Measurements from ENCODE around the gene ADGRL4.
A peak's percentile ranks its signal among the peaks of the same experiment; 100 is the strongest.

ADGRL4 gene

DNA sequence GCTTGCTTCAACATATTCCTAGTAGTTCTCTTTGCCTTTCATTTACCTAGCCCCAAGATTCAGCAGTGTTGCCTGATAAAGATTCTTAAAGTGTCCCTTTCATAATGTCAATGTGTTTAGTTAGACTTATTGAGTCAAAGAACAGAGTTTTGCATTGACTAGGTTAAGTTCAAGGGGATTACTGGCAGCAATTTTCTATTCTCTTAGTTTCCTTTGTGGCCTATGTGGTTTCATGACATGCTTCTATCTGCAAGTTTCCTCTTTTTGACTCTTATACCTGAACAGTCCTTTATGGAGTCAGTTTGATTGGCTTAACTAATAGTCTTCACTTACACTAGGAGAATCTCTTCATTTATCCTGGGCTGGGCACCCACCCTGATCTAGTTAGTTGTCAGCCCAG is 151.3 kb downstream of the ADGRL4 start:
- H3K9me3 ChIP-seq (replicated peaks in 1 of 11), result peaks cover 0 to 8% (median 3%) of the 10 kb centered on the region in 11 experiments; a peak in 4 of 22 replicates
- no peaks in the 10 kb centered on the region for H4K20me1 ChIP-seq
- no peak overlapping the region for H3K27ac ChIP-seq
- H3K4me3 ChIP-seq, result no peak overlapping the region
- no peaks in the 10 kb centered on the region for H3K36me3 ChIP-seq
- no peaks in the 10 kb centered on the region for H3K27me3 ChIP-seq
- H3K4me2 ChIP-seq, result no peak overlapping the region
- TF ChIP-seq Cebpa-rat (IDR thresholded peaks at IDR 0.05), result no peak
- H3K4me1 ChIP-seq, result no peaks in the 10 kb centered on the region
- no peak overlapping the region for H3K9ac ChIP-seq

DNA sequence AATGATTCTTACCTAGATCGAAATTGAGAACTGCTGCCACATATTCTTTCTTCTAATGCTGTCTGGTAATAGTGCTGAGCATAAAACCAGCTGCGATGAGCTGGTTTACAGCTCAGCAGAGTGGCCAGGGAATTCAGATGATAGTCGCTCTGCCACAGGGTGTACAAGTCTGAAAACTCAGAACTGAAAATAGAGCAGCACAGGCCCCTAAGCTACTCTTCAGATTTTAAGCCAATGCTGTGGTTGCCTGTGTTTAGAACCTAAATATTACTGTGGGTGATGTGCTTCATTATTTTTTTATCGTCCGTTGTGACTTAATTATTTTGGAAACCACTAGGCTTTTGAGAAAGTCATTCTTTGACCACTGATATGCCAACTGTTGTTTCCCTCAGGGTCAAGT is 152.0 kb downstream of the ADGRL4 start:
- no peaks in the 10 kb centered on the region for H4K20me1 ChIP-seq
- no peaks in the 10 kb centered on the region for H3K27me3 ChIP-seq
- H3K36me3 ChIP-seq, result no peaks in the 10 kb centered on the region
- TF ChIP-seq Cebpa-rat (IDR thresholded peaks at IDR 0.05), result no peak
- no peaks in the 10 kb centered on the region for H3K4me1 ChIP-seq
- no peak overlapping the region for H3K27ac ChIP-seq
- H3K4me3 ChIP-seq, result no peak overlapping the region
- no peak overlapping the region for H3K9ac ChIP-seq
- H3K4me2 ChIP-seq, result no peak overlapping the region
- H3K9me3 ChIP-seq (replicated peaks in 1 of 11), result peaks cover 0 to 8% (median 3%) of the 10 kb centered on the region in 11 experiments; a peak in 4 of 22 replicates

- Histone ChIP-seq H3K36me3 (no peaks in the 10 kb centered on the region), H3K9me3 (replicated peaks in 1 of 11) (no peaks in the 10 kb centered on the region), H3K9ac (no peak overlapping the region), H3K27ac (no peak overlapping the region), H3K4me3 (no peak overlapping the region), H3K27me3 (no peaks in the 10 kb centered on the region), H3K4me1 (peaks cover 0 to 11% (median 2%) of the 10 kb centered on the region in 10 experiments; a peak in 6 of 20 replicates), H3K4me2 (no peak overlapping the region), H4K20me1 (no peaks in the 10 kb centered on the region)
- TF ChIP-seq Cebpa-rat (IDR thresholded peaks at IDR 0.05), result no peak
These were observed 163.0 kb downstream of the ADGRL4 start for GRCh38 chr1:78843546-78843945.

- Histone ChIP-seq H4K20me1 (no peaks in the 10 kb centered on the region), H3K9ac (no peak overlapping the region), H3K9me3 (replicated peaks in 1 of 11) (no peaks in the 10 kb centered on the region), H3K4me1 (peaks cover 0 to 11% (median 2%) of the 10 kb centered on the region in 10 experiments; a peak in 6 of 20 replicates), H3K4me2 (no peak overlapping the region), H3K4me3 (no peak overlapping the region), H3K27me3 (no peaks in the 10 kb centered on the region), H3K36me3 (no peaks in the 10 kb centered on the region), H3K27ac (no peak overlapping the region)
- no peak for TF ChIP-seq Cebpa-rat (IDR thresholded peaks at IDR 0.05)
These were observed 163.4 kb downstream of the ADGRL4 start for GRCh38 chr1:78843111-78843510.

DNA sequence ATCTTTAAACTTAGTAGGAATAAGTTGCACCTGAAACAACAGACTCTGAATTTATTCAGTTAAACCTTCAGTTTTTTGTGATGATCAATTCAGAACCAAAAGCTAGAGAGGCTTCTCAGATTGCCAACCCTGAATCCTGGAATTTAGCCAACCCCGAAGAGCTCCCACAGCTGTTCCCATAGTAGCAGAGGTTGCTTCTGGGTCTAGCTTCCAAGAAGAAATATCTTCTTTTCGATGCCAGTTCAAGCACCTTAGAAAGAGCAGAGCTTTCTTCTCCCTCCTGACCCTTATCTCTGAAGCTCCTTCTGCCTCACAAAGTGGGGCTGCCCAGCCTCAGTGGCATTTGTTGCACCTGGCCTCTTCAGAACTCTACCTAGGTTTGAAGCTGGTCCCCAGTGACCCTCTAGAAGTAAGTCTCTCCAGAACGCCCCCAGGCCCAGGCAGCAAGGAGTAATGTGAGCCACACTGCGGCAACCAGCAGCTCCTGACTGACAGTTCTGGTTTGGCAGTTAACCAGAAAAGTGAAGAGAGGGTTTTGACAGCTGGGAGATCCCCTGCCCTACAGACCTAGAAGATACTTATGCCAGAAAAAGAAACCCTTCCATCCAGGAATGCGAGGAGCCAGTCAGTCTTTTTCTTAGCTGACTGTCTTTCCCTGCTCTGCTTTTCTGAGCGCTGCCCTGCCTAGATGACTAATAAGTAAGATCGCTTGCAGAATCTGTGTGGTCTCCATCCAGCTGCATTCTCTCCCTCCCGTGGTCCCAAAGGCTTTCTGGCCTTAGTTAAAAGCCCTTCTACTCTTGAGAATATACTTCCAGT is 165.9 kb downstream of the ADGRL4 start:
- no peaks in the 10 kb centered on the region for H4K20me1 ChIP-seq
- H3K27ac ChIP-seq, result no peak overlapping the region
- H3K4me3 ChIP-seq, result no peak overlapping the region
- peak overlapping the region in 3 of 11 experiments; percentile 6 to 65 (median 18); a peak in 4 of 22 replicates for H3K9ac ChIP-seq
- peaks cover 0 to 11% (median 2%) of the 10 kb centered on the region in 10 experiments; a peak in 6 of 20 replicates for H3K4me1 ChIP-seq
- no peaks in the 10 kb centered on the region for H3K9me3 ChIP-seq (replicated peaks in 1 of 11)
- no peaks in the 10 kb centered on the region for H3K36me3 ChIP-seq
- H3K4me2 ChIP-seq, result peak overlapping the region in 5 of 11 experiments; percentile 7 to 68 (median 24); a peak in 5 of 22 replicates
- TF ChIP-seq Cebpa-rat (IDR thresholded peaks at IDR 0.05), result no peak
- no peaks in the 10 kb centered on the region for H3K27me3 ChIP-seq
